Measurements from ENCODE around the gene OR51B5. TPM values are rescaled to one million over a fixed set of nuclear protein-coding genes. Genes with fewer than 3 reads are reported as not detected.

OR51B5 gene
- total and polyA plus RNA-seq, 2 of the 13 experiments (the other 11 are each of a cell fraction or from before 2014, with no cell fraction given): 0.16 to 0.18 TPM

- Histone ChIP-seq H3K4me2 (ENCODE audit: low read depth, low read length) (no peak overlapping the region), H3K9ac (ENCODE audit: insufficient read depth, low read depth, low read length) (no peak overlapping the region), H3K27ac (ENCODE audit: extremely low read length, insufficient read depth, low read length) (no peak overlapping the region), H3K9me3 (ENCODE audit: low read length) (no peaks in the 10 kb centered on the region), H3K4me3 (replicated peaks in 1 of 3; ENCODE audit: insufficient read depth in 1 of 3, low read depth in 2 of 3, low read length in 3 of 3) (no peak overlapping the region), H3K27me3 (ENCODE audit: control insufficient read depth in 1 of 2, insufficient read depth in 2 of 2, low read length in 2 of 2) (no peaks in the 10 kb centered on the region), H4K20me1 (ENCODE audit: insufficient read depth, low read length) (0 out of 2 replicates have a peak, but pooled peaks cover 3% of the 10 kb centered on the region), H3K79me2 (ENCODE audit: insufficient read depth, low read length) (no peaks in the 10 kb centered on the region), H2AFZ (ENCODE audit: low read length) (no peak overlapping the region), H3K36me3 (replicated peaks in 1 of 2; ENCODE audit: control insufficient read depth in 1 of 2, insufficient read depth in 2 of 2, low read length in 2 of 2) (no peaks in the 10 kb centered on the region), H3K4me1 (ENCODE audit: insufficient read depth, low read length) (no peaks in the 10 kb centered on the region)
- TF ChIP-seq ATF7 (IDR thresholded peaks at IDR 0.05) (no peak), ATF7 (CRISPR knock-in tag; IDR thresholded peaks at IDR 0.05) (no peak), PLRG1 (conservative IDR thresholded peaks at IDR 0.05) (no peak), ZBTB3 (CRISPR knock-in tag; IDR thresholded peaks at IDR 0.05; ENCODE audit: borderline replicate concordance, low read depth) (no peak), ZFX (CRISPR knock-in tag; IDR thresholded peaks at IDR 0.05; ENCODE audit: low read depth) (no peak), ATF3 (CRISPR knock-in tag; IDR thresholded peaks at IDR 0.05) (no peak), NFE2L1 (CRISPR knock-in tag; IDR thresholded peaks at IDR 0.05; ENCODE audit: borderline replicate concordance) (no peak), AHDC1 (CRISPR knock-in tag; IDR thresholded peaks at IDR 0.05; ENCODE audit: borderline replicate concordance) (no peak), AKAP8 (CRISPR knock-in tag; IDR thresholded peaks at IDR 0.05) (no peak), ZSCAN12 (CRISPR knock-in tag; IDR thresholded peaks at IDR 0.05) (no peak), ZBTB25 (CRISPR knock-in tag; IDR thresholded peaks at IDR 0.05) (no peak), RFX5 (IDR thresholded peaks at IDR 0.05; ENCODE audit: low read depth, low read length) (no peak), ZNF598 (CRISPR knock-in tag; IDR thresholded peaks at IDR 0.05; ENCODE audit: borderline replicate concordance) (no peak)
- CTCF ChIA-PET (ENCODE audit: low intra/inter-chr PET ratio, low total read pairs): no interaction called here
- in situ Hi-C loops (cut with HindIII; ENCODE audit: extremely low pct_ligation_motif_present, low pct_unique_long_range_greater_than_20kb) (loop anchor here (5.0 to 10.0 kb wide), 2 partner anchors 182 to 260 kb away; partner anchors contain the start of gene OR51V1), intact Hi-C loops (cut with micrococcal nuclease; ENCODE audit: unreplicated experiment) (no loop called here)
- no peak for FAIRE-seq
- DNase-seq (ENCODE audit: low spot score): no peak
- no TSS peak for BruUV-seq (replicated peaks)
- no peak for ATAC-seq
- POLR2A ChIA-PET: no interaction called here
- WGBS (ENCODE audit: low lambda C conversion rate): 0% methylated on average over 2 of the region's 2 CpGs
Measured at GRCh38 chr11:5384335-5384734, 41.0 kb upstream of the OR51B5 start.

Measured in HepG2 (cell line).